ENCODE results near the gene MEOX1. TPM values are rescaled to one million over a fixed set of nuclear protein-coding genes. Genes with fewer than 3 reads are reported as not detected.

MEOX1 gene
- total RNA-seq, 4 donors from 2014 or later = 0.32 to 4.5 (median 0.96) TPM; not detected in 1

- H3K36me3 ChIP-seq = no peaks in the 10 kb centered on the region
- TF ChIP-seq POLR2A (IDR thresholded peaks at IDR 0.05) (no peak), EP300 (IDR thresholded peaks at IDR 0.05; ENCODE audit: low read depth) (no peak), POLR2AphosphoS5 (IDR thresholded peaks at IDR 0.05) (no peak)
- TF ChIP-seq, protein P1, sequence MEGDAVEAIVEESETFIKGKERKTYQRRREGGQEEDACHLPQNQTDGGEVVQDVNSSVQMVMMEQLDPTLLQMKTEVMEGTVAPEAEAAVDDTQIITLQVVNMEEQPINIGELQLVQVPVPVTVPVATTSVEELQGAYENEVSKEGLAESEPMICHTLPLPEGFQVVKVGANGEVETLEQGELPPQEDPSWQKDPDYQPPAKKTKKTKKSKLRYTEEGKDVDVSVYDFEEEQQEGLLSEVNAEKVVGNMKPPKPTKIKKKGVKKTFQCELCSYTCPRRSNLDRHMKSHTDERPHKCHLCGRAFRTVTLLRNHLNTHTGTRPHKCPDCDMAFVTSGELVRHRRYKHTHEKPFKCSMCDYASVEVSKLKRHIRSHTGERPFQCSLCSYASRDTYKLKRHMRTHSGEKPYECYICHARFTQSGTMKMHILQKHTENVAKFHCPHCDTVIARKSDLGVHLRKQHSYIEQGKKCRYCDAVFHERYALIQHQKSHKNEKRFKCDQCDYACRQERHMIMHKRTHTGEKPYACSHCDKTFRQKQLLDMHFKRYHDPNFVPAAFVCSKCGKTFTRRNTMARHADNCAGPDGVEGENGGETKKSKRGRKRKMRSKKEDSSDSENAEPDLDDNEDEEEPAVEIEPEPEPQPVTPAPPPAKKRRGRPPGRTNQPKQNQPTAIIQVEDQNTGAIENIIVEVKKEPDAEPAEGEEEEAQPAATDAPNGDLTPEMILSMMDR (IDR thresholded peaks at IDR 0.05) = no peak
- no peaks in the 10 kb centered on the region for H3K9me3 ChIP-seq
- 63 to 71% methylated on average over 1 to 3 of the region's 3 CpGs for WGBS, 2 donors (ENCODE audit: low coverage in 1 of 2)
- DNase-seq = no peak
- in situ Hi-C loops (cut with MboI; ENCODE audit: low pct_ligation_motif_present in 1 of 4, low pct_unique_long_range_greater_than_20kb in 1 of 4, low sequenced_read_pairs in 3 of 4) (no loop called here), intact Hi-C loops (cut with DNase I; ENCODE audit: low total_unique reads) (no loop called here)
- no peak overlapping the region for H3K4me3 ChIP-seq
- H3K27me3 ChIP-seq = no peaks in the 10 kb centered on the region
- H3K27ac ChIP-seq = no peak overlapping the region
- peaks cover 0 to 8% (median 6%) of the 10 kb centered on the region in 4 donors for H3K4me1 ChIP-seq
Observed at GRCh38 chr17:43676471-43676870, 14.7 kb upstream of the MEOX1 start.

GRCh38 chr17:43674394-43674793 lies 12.7 kb upstream of the MEOX1 start:
- no peak for DNase-seq
- no peak for TF ChIP-seq POLR2A (IDR thresholded peaks at IDR 0.05)
- no peak for TF ChIP-seq POLR2AphosphoS5 (IDR thresholded peaks at IDR 0.05)
- no peak for TF ChIP-seq EP300 (IDR thresholded peaks at IDR 0.05; ENCODE audit: low read depth)
- TF ChIP-seq, protein P1 (IDR thresholded peaks at IDR 0.05) = no peak
- intact Hi-C loops (cut with DNase I; ENCODE audit: low total_unique reads) (no loop called here), in situ Hi-C loops (cut with MboI; ENCODE audit: low pct_ligation_motif_present in 1 of 4, low pct_unique_long_range_greater_than_20kb in 1 of 4, low sequenced_read_pairs in 3 of 4) (loop anchor here in 3 of 4 donors (5.0 kb wide), 2 partner anchors 92 to 97 kb away; no protein-coding TSS in a partner anchor)
- Histone ChIP-seq H3K4me3 (no peak overlapping the region), H3K36me3 (no peaks in the 10 kb centered on the region), H3K9me3 (no peaks in the 10 kb centered on the region), H3K27ac (no peak overlapping the region), H3K4me1 (peaks cover 9 to 19% (median 15%) of the 10 kb centered on the region in 4 donors), H3K27me3 (no peaks in the 10 kb centered on the region)
- WGBS, 2 donors (ENCODE audit: low coverage in 1 of 2) = 80 to 90% methylated on average over 2 to 5 of the region's 5 CpGs

DNA sequence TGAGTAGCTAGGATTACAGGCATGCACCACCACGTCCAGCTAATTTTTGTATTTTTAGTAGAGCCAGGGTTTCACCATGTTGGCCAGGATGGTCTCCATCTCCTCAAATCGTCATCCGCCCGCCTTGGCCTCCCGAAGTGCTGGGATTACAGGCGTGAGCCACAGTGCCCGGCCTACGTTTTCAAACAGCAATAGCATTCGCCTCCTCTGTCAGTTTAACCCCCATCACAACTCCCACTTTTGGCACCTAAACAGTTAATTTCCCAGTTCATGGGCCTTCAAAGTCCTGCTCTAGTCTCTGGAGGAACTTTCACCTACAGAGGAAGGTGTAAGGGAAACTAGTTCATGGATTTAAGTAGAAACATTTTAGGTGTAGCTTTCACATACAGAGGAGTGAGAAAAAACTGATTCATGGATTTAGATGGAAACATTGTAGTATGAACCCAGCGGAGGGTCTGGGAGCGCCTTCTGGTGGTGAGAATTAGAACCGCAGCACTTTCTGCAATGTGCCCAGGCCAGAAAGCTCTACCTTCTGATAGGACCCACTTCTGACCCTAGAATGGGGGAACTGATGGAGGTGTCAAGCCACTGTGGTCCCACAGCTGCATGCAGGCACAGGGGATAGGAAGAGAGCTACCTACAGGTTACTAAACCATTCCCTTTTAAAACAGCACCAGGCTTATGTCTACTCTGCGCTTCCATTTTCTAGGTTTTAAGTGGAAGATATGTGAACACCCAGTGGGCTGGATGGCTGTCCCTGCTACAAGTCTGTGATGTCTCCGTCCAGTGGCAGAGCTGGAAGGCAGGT lies 12.0 kb upstream of the MEOX1 start:
- H3K4me1 ChIP-seq = peaks cover 10 to 19% (median 16%) of the 10 kb centered on the region in 4 donors
- in situ Hi-C loops (cut with MboI; ENCODE audit: low pct_ligation_motif_present in 1 of 4, low pct_unique_long_range_greater_than_20kb in 1 of 4, low sequenced_read_pairs in 3 of 4) = loop anchor here in 3 of 4 donors (5.0 kb wide), 2 partner anchors 91 to 96 kb away; no protein-coding TSS in a partner anchor
- no peak for TF ChIP-seq POLR2A (IDR thresholded peaks at IDR 0.05)
- no peak for TF ChIP-seq EP300 (IDR thresholded peaks at IDR 0.05; ENCODE audit: low read depth)
- TF ChIP-seq, protein P1 (IDR thresholded peaks at IDR 0.05) = peak; percentile 91 to 95 (median 93)
- H3K27me3 ChIP-seq = no peaks in the 10 kb centered on the region
- H3K4me3 ChIP-seq = no peak overlapping the region
- no peak overlapping the region for H3K27ac ChIP-seq
- no peaks in the 10 kb centered on the region for H3K36me3 ChIP-seq
- DNase-seq = peak; percentile 80
- intact Hi-C loops (cut with DNase I; ENCODE audit: low total_unique reads) = no loop called here
- 53 to 77% methylated on average over 8 to 14 of the region's 14 CpGs for WGBS, 2 donors (ENCODE audit: low coverage in 1 of 2)
- no peaks in the 10 kb centered on the region for H3K9me3 ChIP-seq

GRCh38 chr17:43671755-43672519 lies 10.2 kb upstream of the MEOX1 start:
- H3K27ac ChIP-seq = no peak overlapping the region
- H3K4me3 ChIP-seq = no peak overlapping the region
- no peak for DNase-seq
- TF ChIP-seq POLR2A (IDR thresholded peaks at IDR 0.05) = no peak
- no peak for TF ChIP-seq EP300 (IDR thresholded peaks at IDR 0.05; ENCODE audit: low read depth)
- TF ChIP-seq POLR2AphosphoS5 (IDR thresholded peaks at IDR 0.05) = no peak
- TF ChIP-seq, protein P1 (IDR thresholded peaks at IDR 0.05) = no peak
- H3K27me3 ChIP-seq = no peaks in the 10 kb centered on the region
- intact Hi-C loops (cut with DNase I; ENCODE audit: low total_unique reads) = no loop called here
- no peaks in the 10 kb centered on the region for H3K36me3 ChIP-seq
- peaks cover 9 to 11% (median 10%) of the 10 kb centered on the region in 4 donors for H3K4me1 ChIP-seq
- in situ Hi-C loops (cut with MboI; ENCODE audit: low pct_ligation_motif_present in 1 of 4, low pct_unique_long_range_greater_than_20kb in 1 of 4, low sequenced_read_pairs in 3 of 4) = loop anchor here in 3 of 4 donors (5.0 kb wide), 2 partner anchors 90 to 95 kb away; no protein-coding TSS in a partner anchor
- H3K9me3 ChIP-seq = no peaks in the 10 kb centered on the region
- WGBS, 2 donors (ENCODE audit: low coverage in 1 of 2) = 91% methylated on average over 3 of the region's 3 CpGs; no CpG with 5 or more reads in 1 of the 2 donors
